Psoas muscle (tissue), 8 donors: ENCODE results near the gene SMYD4. TPM values are rescaled to one million over a fixed set of nuclear protein-coding genes. Genes with fewer than 3 reads are reported as not detected.

Experiments used
- ATAC-seq, 4 donors: fragments of 200-7000 bp; cut with Tn5 transposase; one replicate each; pipeline ENCODE4 v1.9.1; 2020; ENCODE audit warnings: moderate library complexity in 3 of 4, mild to moderate bottlenecking in 2 of 4
- DNase-seq, 2 donors: peaks; one replicate each; pipeline ENCODE4 v3.0.0-alpha.2; 2020
- H3K27ac ChIP-seq: fragments of 200-600 bp; one replicate; pipeline ENCODE4 v1.8.0; 2022
- H3K27me3 ChIP-seq, 3 donors: fragments of 200-600 bp in 1 of 3; one replicate each; pipeline versions ENCODE4 v1.6.1 to v1.8.0; 2013 to 2022; ENCODE audit warnings: low read length in 2 of 3, mild to moderate bottlenecking in 2 of 3, moderate library complexity in 1 of 3; ENCODE audit not compliant: insufficient read depth in 3 of 3
- H3K36me3 ChIP-seq, 2 donors: fragments of 200-600 bp in 1 of 2; one replicate each; pipeline versions ENCODE4 v1.6.1 to v1.8.0; 2013 to 2022; ENCODE audit warnings: low read depth in 1 of 2, mild to moderate bottlenecking in 1 of 2, moderate library complexity in 1 of 2; ENCODE audit not compliant: insufficient read depth in 1 of 2
- H3K4me1 ChIP-seq: fragments of 200-600 bp; one replicate; pipeline ENCODE4 v1.8.0; 2022
- H3K4me3 ChIP-seq: fragments of 200-600 bp; one replicate; pipeline ENCODE4 v1.8.0; 2022; ENCODE audit warnings: mild to moderate bottlenecking
- H3K9me3 ChIP-seq: fragments of 200-600 bp; one replicate; pipeline ENCODE4 v1.8.0; 2022
- WGBS, 3 donors: extraction: QIAGEN DNeasy Blood & Tissue Kit; methylation state at CpG; one replicate each; pipeline versions ENCODE4 v1.1.6 to v1.1.7; 2013; 5-methylcytosine and 5-hydroxymethylcytosine counted together
- intact Hi-C, 2 donors: fragments of 100-400 bp; cut with DNase I; formaldehyde crosslinking; loops; one replicate each; pipeline versions ENCODE4 v1.11.0 to v1.14.2; 2022
- polyA plus RNA-seq, 3 donors: library from polyadenylated mRNA; stranded (reverse); fragments of 200-250 nt; gene quantifications; one replicate each; pipeline ENCODE4 v1.2.3, GENCODE V29; 2013
- total RNA-seq, 4 donors: library from RNA; stranded (reverse); fragmentation: NEBNext Ultra II Directional in 2 of 4; extraction: Animal tissue kit (Norgen Biotek cat#: 25700) in 2 of 4; gene quantifications; one replicate each; pipeline versions ENCODE4 v1.2.1 to v1.2.4, GENCODE V29; 2021 to 2023
- TF ChIP-seq, protein P1 (sequence below): fragments of 200-600 bp; IDR thresholded peaks from one replicate; pipeline ENCODE4 v1.8.0; 2022; ENCODE audit warnings: antibody characterized with exemption
- donor health status: healthy with polysubstance abuse.
- donor health status: DM: no; HTN: no; CAD: no; lungs with moderate emphysema.
- donor health status: Bipolar disorder and iron deficiency.
- donor health status: healthy.
- donor health status: DM: yes; HTN: yes; CAD: no.
- donor health status: DM: no; HTN: no; CAD: no.
- donor health status: DM: no; HTN: no; CAD: no.
- donor health status: DM: yes; HTN: yes; CAD: no.

SMYD4 gene
- total and polyA plus RNA-seq, 7 donors: 8.0 to 22.4 (median 9.2) TPM

DNA sequence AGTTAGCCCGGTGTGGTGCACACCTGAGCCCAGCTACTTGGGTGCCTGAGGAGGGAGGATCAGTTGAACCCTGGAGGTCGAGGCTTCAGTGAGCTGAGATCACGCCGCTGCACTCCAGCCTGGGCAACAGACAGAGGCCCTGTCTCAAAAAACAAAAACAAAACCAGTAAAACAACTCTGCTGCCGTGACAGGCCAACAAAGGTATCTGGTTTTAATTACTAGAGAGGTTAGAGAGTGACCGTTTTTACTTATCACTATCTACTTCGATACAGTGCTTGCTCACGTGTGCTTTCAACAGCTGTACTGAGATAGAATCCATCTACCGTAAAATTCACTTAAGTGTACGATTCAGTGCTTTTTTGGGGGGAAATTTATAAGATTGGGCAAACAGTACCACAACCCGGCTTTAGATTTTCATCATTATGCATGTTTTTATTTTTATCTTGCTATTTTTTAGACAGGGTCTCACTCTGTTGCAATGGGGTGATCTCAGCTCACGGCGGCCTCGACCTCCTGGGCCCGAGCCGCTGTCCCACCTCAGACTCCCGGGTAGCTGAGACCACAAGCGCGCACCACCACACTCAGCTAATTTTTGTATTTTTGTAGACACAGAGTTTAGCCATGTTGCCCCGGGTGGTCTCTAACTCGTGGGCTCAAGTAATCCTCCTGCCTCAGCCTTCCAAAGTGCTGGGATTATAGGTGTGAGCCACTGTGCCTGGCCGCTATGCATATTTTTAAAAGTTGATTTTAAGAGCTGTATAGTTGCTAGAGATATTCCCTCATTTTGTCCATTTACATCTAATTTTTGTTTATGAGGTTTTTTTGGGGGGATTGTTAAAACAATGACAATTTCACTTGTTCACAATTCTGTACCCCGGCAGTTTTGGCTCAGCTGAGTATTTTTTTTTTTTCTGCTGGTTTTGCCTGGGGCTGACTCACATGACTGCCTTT is 36.9 kb downstream of the SMYD4 start:
- intact Hi-C loops: no loop called here

DNA sequence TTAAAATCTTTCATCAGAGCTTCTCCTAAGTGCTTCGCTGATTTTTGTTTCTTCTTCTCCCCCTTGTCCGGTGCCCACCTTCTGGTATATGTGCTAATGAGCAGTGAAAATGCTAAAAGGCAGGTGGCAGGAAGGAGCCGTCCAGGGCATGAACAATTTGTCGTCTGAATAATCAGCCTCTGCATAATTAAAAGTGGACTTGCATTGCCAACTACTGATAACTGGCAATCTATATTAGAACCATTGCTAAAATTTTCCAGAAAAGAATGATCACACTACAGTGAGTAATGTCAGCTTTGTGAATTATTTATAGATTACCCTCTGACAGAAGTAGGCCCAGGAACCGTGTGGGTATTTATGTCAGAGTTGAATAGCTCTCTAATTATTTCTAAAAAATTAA is 39.8 kb downstream of the SMYD4 start:
- Histone ChIP-seq H3K4me1 (peaks cover 55% of the 10 kb centered on the region), H3K27me3 (no peaks in the 10 kb centered on the region), H3K9me3 (no peaks in the 10 kb centered on the region), H3K36me3 (peaks cover 0 to 4% of the 10 kb centered on the region in 2 donors), H3K27ac (peak overlapping the region; percentile 99), H3K4me3 (no peak overlapping the region)
- 39 to 56% (median 45%) methylated on average over 5 of the region's 5 CpGs for WGBS, 3 donors
- no peak for DNase-seq
- intact Hi-C loops: loop anchor here (2.0 to 10.0 kb wide), 4 partner anchors 39 to 123 kb away; partner anchors contain the start of gene SMYD4 (in 1 of the 2)
- ATAC-seq: peak in 2 of 4 donors; percentile 26 to 28
- TF ChIP-seq, protein P1, sequence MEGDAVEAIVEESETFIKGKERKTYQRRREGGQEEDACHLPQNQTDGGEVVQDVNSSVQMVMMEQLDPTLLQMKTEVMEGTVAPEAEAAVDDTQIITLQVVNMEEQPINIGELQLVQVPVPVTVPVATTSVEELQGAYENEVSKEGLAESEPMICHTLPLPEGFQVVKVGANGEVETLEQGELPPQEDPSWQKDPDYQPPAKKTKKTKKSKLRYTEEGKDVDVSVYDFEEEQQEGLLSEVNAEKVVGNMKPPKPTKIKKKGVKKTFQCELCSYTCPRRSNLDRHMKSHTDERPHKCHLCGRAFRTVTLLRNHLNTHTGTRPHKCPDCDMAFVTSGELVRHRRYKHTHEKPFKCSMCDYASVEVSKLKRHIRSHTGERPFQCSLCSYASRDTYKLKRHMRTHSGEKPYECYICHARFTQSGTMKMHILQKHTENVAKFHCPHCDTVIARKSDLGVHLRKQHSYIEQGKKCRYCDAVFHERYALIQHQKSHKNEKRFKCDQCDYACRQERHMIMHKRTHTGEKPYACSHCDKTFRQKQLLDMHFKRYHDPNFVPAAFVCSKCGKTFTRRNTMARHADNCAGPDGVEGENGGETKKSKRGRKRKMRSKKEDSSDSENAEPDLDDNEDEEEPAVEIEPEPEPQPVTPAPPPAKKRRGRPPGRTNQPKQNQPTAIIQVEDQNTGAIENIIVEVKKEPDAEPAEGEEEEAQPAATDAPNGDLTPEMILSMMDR: no peak

More for the DNA sequence above, 36.9 kb downstream of the SMYD4 start:
- no peaks in the 10 kb centered on the region for H3K27me3 ChIP-seq
- no peaks in the 10 kb centered on the region for H3K9me3 ChIP-seq
- ATAC-seq (no peak), DNase-seq (peak in 1 of 2 donors; percentile 31)
- H3K27ac ChIP-seq: peak overlapping the region; percentile 79
- H3K4me1 ChIP-seq: peaks cover 56% of the 10 kb centered on the region
- H3K36me3 ChIP-seq: peaks cover 0 to 7% of the 10 kb centered on the region in 2 donors
- 80 to 87% (median 82%) methylated on average over 23 of the region's 23 CpGs for WGBS, 3 donors
- TF ChIP-seq, protein P1: no peak
- H3K4me3 ChIP-seq: no peak overlapping the region

DNA sequence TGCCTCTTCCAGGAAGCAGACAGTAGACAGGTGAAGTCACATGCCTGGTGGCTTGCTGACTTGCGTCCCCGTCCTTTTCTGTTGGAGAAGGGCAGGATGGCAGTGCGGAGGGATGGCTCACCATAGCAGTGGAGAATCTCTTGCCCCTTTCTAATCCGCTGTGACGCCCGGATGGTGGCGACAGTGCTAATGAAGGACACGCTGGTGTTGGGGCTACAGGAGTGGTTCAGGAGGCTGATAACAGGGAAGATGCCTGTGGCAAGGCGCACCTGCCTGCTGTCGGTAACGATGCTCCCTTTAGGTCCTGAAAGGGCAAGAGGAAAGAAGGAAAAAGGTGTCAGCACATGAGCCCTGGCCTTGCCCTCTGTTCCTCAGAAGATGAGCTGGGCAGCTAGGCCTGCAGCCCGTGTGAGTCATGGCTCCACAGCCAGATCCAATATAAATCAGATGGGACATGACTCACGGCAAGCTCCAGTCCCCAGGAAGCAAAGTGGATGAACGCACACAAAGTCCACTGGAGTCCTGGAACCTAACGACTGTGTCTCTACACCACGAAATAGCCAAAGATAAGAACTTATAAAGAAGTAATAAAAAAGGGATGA is 42.3 kb downstream of the SMYD4 start:
- intact Hi-C loops: loop anchor here (5.0 to 10.0 kb wide), 3 partner anchors 77 to 120 kb away; no protein-coding TSS in a partner anchor
- no peak overlapping the region for H3K4me3 ChIP-seq
- TF ChIP-seq, protein P1: no peak

DNA sequence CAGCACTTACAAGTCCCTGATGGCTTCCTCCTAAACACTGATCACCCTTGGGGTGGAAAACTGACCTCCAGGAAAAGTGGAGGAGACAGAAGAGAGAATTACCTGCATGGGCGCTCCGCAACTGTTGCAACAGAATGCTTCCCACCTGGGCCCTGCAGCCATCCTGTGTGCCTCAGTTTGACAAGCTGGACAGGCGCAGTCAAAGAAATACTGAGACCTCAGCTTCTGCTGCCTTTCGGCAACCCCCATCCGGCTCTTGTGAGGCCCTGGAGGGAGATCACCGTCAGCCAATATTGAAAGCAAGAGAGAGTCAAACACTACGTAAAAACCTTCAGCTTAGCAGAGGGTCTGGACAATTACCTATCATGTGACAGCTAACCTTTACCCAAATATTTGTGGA is 43.0 kb downstream of the SMYD4 start:
- intact Hi-C loops: loop anchor here (5.0 to 10.0 kb wide), 3 partner anchors 78 to 119 kb away; no protein-coding TSS in a partner anchor
- H3K27me3 ChIP-seq: no peaks in the 10 kb centered on the region
- no peak overlapping the region for H3K4me3 ChIP-seq
- TF ChIP-seq, protein P1: no peak
- 57 to 71% (median 63%) methylated on average over 7 of the region's 7 CpGs for WGBS, 3 donors
- no peaks in the 10 kb centered on the region for H3K36me3 ChIP-seq
- ATAC-seq (no peak), DNase-seq (peak; percentile 12 to 32)
- peak overlapping the region; percentile 99 for H3K27ac ChIP-seq
- H3K9me3 ChIP-seq: no peaks in the 10 kb centered on the region
- peaks cover 65% of the 10 kb centered on the region for H3K4me1 ChIP-seq

More for the DNA sequence above, 42.3 kb downstream of the SMYD4 start:
- 46 to 66% (median 55%) methylated on average over 16 of the region's 16 CpGs for WGBS, 3 donors
- peak overlapping the region; percentile 99 for H3K27ac ChIP-seq
- ATAC-seq: peak; percentile 72 to 80 (median 76)
- peak; percentile 81 to 91 for DNase-seq
- peaks cover 0 to 4% of the 10 kb centered on the region in 2 donors for H3K36me3 ChIP-seq
- H3K9me3 ChIP-seq: no peaks in the 10 kb centered on the region
- peaks cover 59% of the 10 kb centered on the region for H3K4me1 ChIP-seq
- H3K27me3 ChIP-seq: no peaks in the 10 kb centered on the region
